HG03460 (cell line): ENCODE measurements around the gene LNPK.
"Not testable (repeated sequence)": the region's sequence is repeated elsewhere in the genome, so short reads cannot be mapped to it uniquely, and the experiment has no call there.

ENCODE experiments used
- ATAC-seq: cut with Tn5 transposase; IDR thresholded peaks from one replicate; pipeline ENCODE4 v1.9.1; 2021; ENCODE audit not compliant: unreplicated experiment

Gene LNPK

DNA sequence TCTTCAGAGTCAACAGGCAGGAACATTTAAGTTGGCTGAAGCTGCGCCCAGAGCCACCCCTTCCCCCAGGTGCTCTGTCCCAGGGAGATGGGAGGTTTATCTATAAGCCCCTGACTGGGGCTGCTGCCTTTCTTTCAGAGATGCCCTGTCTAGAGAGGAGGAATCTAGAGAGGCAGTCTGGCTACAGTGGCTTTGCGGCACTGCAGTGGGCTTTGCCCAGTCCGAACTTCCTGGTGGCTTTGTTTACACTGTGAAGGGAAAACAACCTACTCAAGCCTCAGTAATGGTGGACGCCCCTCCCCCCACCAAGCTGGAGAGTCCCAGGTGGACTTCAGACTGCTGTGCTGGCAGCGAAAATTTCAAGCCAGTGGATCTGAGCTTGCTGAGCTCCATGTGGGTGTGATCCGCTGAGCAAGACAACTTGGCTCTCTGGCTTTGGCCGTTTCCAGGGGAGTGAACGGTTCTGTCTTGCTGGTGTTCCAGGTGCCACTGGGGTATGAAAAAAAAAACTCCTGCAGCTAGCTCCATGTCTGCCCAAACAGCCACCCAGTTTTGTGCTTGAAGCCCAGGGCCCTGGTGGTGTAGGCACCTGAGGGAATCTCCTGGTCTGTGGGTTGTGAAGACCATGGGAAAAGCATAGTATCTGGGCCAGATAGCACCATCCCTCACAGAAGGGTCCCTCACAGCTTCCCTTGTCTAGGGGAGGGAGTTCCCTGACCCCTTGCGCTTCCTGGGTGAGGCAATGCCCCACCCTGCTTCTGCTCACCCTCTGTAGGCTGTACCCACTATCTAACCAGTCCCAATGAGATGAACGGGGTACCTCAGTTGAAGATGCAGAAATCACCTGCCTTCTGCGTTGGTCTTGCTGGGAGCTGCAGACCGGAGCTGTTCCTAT is 88.0 kb downstream of the LNPK start:
- ATAC-seq = not testable (repeated sequence)

DNA sequence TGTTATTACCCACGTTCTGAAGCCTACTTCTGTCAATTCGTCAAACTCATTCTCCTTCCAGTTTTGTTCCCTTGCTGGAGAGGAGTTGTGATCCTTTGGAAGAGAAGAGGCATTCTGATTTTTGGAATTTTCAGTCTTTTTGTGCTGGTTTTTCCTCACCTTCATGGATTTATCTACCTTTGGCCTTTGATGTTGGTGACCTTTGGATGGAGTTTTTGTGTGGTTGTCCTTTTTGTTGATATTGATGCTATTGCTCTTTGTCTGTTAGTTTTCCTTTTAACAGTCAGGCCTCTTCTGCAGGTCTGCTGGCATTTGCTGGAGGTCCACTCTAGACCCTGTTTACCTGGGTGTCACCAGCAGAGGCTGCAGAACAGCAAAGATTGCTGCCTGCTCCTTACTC is 88.8 kb downstream of the LNPK start:
- ATAC-seq = not testable (repeated sequence)

DNA sequence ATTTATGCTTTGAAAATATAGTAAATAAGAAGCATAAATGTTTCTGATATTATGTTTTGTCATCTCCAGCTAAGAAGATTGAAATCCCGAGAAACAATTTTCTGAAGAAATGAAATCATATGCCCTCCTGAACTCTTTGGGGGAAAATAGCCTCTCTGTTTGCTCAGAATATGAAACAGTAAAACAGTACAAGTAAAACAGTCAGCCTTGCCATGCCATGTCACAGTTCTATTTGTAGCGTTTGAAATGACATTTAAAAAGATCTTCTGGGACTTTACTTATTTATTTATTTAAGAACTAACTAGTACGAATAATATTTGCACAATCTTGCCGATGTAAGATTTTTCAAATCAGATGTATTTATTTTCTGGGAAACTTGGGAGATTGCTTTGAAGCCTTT is 98.0 kb downstream of the LNPK start:
- ATAC-seq = no peak

DNA sequence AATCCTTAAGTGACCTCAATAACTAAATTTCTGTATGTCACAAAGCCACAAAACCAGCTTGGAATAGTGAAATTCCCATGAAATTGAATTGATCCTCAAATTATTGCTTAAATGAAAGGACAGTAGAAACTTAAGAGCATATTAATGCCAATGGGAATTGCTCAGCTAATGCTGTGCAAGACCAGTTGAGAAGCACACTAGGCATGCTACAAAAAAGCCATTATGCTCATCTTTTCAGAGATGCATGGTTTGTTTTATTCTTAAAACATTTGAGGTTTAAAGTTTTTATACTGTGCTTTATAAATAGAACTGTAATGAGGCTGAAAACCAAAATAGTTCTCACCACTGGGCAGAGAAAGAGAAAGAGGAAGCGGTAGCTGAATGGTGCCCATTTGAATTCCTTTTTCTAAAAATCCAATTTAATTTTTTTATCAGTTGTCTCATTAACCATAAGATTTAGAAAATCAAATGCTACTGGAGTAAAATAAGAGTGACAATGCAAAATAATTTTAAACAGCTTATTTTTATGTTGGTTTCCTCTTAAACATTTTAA is 98.6 kb downstream of the LNPK start:
- no peak for ATAC-seq

- ATAC-seq = not testable (repeated sequence)
Observed at GRCh38 chr2:175895957-175896356, 106.1 kb downstream of the LNPK start.

DNA sequence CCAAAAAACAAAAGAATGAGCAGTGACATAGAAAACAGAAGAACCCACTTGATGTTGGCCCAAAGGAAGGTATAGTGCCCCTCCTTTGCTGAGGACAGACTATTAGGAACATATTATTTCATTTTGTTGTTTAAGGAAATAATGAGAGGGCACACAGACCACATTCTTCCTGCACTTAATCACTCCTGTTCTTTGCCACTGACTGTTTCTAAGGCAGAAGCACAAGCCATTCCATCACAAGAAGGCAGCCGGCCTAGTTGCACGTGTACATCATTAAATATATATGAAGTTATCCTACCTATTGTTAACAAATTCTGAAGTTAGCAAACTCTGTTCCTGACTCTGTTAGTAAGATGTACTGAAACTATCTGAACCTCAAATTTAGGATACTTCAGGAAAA is 110.0 kb downstream of the LNPK start:
- ATAC-seq = no peak

- ATAC-seq = no peak
Observed at GRCh38 chr2:175890636-175891242, 111.3 kb downstream of the LNPK start.

- ATAC-seq = no peak
Observed at GRCh38 chr2:175889701-175890302, 112.3 kb downstream of the LNPK start.

- no peak for ATAC-seq
Observed at GRCh38 chr2:175887776-175888175, 114.3 kb downstream of the LNPK start.

DNA sequence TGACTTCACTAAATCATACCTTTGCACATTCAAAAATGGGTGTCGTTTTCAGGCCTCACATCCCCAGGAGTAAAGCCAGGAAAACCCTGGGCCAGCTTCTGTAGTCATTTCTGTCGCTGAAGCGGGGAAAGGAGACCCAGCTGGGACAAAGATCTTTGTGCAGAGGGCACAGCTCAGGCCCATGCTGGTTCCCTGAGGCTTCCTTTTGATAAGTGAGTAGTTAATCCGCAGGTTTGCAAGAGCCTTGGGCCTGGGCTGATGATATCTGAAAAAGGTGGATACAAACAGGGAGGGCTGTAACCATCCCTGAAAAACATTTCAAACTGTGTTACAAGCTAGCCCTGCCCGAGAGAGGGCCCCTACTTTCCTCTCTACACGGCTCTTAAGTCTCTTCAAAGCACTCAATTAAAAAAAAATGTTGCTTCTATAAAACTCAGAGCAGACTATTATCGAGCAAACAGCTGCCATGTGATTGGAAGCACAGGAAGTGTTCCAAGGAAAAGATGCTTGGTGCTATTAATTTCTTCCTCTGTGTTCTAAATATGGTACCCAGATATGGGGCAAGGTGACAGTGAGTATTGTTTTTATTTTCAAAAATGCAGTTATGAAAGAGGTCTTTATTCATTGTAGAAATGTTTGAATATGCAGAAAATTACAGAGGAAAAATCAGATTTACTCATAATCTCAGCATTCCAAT is 117.2 kb downstream of the LNPK start:
- ATAC-seq = no peak

DNA sequence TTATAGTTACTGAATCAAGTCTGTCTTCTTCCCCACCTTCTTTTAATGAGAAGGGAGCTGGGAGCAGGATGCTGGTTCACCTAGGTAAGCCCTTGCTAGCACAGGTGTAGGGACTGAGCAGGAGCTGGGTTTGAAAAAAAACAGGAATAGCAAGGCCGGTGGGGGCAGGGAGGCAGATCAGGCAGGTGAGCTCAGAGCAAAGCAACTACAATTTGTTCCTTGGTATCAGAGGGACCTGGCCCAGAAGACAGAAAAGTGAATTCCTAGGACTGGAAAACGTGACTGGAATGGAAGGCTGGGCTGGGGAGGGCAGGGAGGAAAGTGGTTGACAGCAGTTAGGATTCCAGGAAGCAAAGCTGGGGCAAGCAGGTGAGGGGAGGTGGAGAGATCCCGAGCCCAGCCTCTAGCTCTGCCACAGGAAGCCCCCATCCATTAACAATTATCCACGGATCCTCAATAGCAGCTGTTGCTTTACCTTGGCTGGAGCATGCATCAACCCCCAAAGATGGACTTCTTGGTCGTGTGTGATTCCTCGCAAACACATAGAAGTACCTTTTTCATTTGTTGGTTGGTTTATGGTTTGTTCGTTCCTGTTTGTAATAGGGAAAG is 118.4 kb downstream of the LNPK start:
- no peak for ATAC-seq

- no peak for ATAC-seq
Observed at GRCh38 chr2:175879679-175880078, 122.4 kb downstream of the LNPK start.

DNA sequence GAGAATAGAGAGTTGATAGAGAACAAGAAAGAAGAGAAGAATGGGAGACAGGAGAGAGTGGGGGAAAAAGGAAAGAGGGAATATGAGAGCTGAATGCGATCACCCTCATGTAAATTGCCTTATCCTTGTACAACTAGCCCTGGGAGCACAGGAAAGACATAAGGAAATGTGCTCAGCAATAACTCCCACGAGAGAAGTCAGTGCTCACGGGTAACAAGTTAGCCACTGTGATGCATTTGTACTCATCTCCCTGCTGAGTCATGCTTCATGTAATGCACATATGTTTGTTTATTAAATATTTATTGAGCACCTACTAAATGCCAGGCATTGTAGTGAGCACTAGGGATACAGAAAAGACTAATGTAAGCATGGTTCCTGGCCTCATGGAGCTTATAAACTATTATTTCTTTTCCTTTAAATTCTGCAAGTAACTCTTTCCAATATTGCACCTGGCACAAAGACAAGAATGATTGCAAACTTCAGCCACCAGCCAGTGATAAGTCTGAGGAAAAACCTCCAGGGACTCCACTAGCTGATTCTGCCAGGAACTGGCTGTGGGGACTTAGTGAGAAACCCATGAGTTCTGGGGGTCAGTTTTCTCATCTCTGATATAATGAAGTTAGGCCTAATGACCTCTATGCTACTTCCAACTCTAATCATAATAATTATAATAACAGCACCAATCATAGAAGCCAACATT is 124.1 kb downstream of the LNPK start:
- ATAC-seq = no peak

- ATAC-seq = no peak
Observed at GRCh38 chr2:175874291-175874690, 127.8 kb downstream of the LNPK start.
